OCI-LY3 (cell line): Measurements from ENCODE around the gene TIGIT.

Source experiments
- H2AFZ ChIP-seq: fragments of 200-600, 300-600 bp; shearing (Covaris generic); 2 replicates; pipeline ENCODE4 v1.6.0; 2014; ENCODE audit warnings: antibody characterized with exemption, low read depth, low read length
- H3K27ac ChIP-seq: fragments of 200-600, 300-600 bp; sonication (generic); 2 replicates; pipeline ENCODE4 v1.5.1; 2014; ENCODE audit warnings: mild to moderate bottlenecking, low read length, moderate library complexity, mixed read lengths
- H3K27me3 ChIP-seq: fragments of 200-600, 300-600 bp; sonication (generic); 2 replicates; pipeline ENCODE4 v1.6.1; 2014; ENCODE audit warnings: low read depth, low read length, mixed read lengths
- H3K36me3 ChIP-seq: fragments of 200-600, 300-600 bp; sonication (generic); replicated peaks from 2 replicates; pipeline ENCODE3; 2014; ENCODE audit warnings: low read depth, low read length, mixed read lengths
- H3K4me1 ChIP-seq: fragments of 300-600, 200-600 bp; sonication (generic); 2 replicates; pipeline ENCODE4 v1.6.1; 2014; ENCODE audit warnings: low read length, mixed read lengths
- H3K4me2 ChIP-seq: fragments of 200-600, 300-600 bp; sonication (generic); 2 replicates; pipeline ENCODE4 v1.6.1; 2014; ENCODE audit warnings: low read length, mixed read lengths
- H3K4me3 ChIP-seq: fragments of 300-600, 200-600 bp; sonication (generic); 2 replicates; pipeline ENCODE4 v1.5.1; 2014; ENCODE audit warnings: antibody characterized with exemption, mild to moderate bottlenecking, low read length, moderate library complexity
- H3K79me2 ChIP-seq: fragments of 300-600, 200-600 bp; shearing (Covaris generic); 2 replicates; pipeline ENCODE4 v1.6.1; 2014; ENCODE audit warnings: mild to moderate bottlenecking, low read length, mixed read lengths
- H3K9ac ChIP-seq: fragments of 300-600, 200-600 bp; shearing (Covaris generic); 2 replicates; pipeline ENCODE4 v1.6.0; 2014; ENCODE audit warnings: mild to moderate bottlenecking, low read length, moderate library complexity
- H3K9me3 ChIP-seq: fragments of 200-600, 300-600 bp; shearing (Covaris generic); 2 replicates; pipeline ENCODE4 v1.6.1; 2014; ENCODE audit warnings: low read length, mixed read lengths; ENCODE audit not compliant: insufficient read depth
- H4K20me1 ChIP-seq: fragments of 200-600, 300-600 bp; sonication (generic); 2 replicates; pipeline ENCODE4 v1.6.1; 2016; ENCODE audit warnings: low read length, mixed read lengths; ENCODE audit not compliant: insufficient read depth
- EZH2phosphoT487 ChIP-seq: fragments of 200-600 bp; shearing (Covaris generic); IDR thresholded peaks from 2 replicates; pipeline ENCODE4 v1.6.1; 2018; ENCODE audit warnings: antibody characterized with exemption, mixed run types, low read depth
- TF ChIP-seq, protein P1 (sequence below): fragments of 200-600, 300-600 bp; sonication (generic); IDR thresholded peaks from 2 replicates; pipeline ENCODE4 v1.5.1; 2014; ENCODE audit warnings: antibody characterized with exemption, low read length, low read depth

TIGIT gene

DNA sequence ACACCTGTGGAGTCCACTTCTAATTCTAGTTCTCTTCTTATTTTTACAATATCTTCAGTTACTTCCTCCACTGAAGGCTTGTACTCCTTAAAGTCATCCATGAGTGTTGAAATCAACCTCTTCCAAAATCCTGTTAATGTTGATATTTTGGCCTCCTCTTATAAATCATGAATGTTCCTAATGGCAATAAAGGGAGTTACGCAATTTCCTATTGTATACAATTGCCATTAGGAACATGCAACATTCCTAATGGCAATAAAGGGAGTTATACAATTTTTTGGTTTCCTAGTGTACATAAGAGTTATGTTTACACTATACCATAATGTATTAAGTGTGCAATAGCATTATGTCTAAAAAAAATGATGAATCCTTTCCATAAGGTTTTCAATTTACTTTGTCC lies 9.2 kb upstream of the TIGIT start:
- H3K4me3 ChIP-seq: no peak overlapping the region
- no peaks in the 10 kb centered on the region for H3K79me2 ChIP-seq
- H3K36me3 ChIP-seq: peaks cover 9% of the 10 kb centered on the region
- TF ChIP-seq, protein P1, sequence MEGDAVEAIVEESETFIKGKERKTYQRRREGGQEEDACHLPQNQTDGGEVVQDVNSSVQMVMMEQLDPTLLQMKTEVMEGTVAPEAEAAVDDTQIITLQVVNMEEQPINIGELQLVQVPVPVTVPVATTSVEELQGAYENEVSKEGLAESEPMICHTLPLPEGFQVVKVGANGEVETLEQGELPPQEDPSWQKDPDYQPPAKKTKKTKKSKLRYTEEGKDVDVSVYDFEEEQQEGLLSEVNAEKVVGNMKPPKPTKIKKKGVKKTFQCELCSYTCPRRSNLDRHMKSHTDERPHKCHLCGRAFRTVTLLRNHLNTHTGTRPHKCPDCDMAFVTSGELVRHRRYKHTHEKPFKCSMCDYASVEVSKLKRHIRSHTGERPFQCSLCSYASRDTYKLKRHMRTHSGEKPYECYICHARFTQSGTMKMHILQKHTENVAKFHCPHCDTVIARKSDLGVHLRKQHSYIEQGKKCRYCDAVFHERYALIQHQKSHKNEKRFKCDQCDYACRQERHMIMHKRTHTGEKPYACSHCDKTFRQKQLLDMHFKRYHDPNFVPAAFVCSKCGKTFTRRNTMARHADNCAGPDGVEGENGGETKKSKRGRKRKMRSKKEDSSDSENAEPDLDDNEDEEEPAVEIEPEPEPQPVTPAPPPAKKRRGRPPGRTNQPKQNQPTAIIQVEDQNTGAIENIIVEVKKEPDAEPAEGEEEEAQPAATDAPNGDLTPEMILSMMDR: no peak
- no peak for TF ChIP-seq EZH2phosphoT487
- H2AFZ ChIP-seq: no peak overlapping the region
- H3K9me3 ChIP-seq: no peaks in the 10 kb centered on the region
- peaks cover 25% of the 10 kb centered on the region for H3K4me1 ChIP-seq
- H3K4me2 ChIP-seq: no peak overlapping the region
- H4K20me1 ChIP-seq: no peaks in the 10 kb centered on the region
- H3K27me3 ChIP-seq: no peaks in the 10 kb centered on the region
- no peak overlapping the region for H3K9ac ChIP-seq
- no peak overlapping the region for H3K27ac ChIP-seq

DNA sequence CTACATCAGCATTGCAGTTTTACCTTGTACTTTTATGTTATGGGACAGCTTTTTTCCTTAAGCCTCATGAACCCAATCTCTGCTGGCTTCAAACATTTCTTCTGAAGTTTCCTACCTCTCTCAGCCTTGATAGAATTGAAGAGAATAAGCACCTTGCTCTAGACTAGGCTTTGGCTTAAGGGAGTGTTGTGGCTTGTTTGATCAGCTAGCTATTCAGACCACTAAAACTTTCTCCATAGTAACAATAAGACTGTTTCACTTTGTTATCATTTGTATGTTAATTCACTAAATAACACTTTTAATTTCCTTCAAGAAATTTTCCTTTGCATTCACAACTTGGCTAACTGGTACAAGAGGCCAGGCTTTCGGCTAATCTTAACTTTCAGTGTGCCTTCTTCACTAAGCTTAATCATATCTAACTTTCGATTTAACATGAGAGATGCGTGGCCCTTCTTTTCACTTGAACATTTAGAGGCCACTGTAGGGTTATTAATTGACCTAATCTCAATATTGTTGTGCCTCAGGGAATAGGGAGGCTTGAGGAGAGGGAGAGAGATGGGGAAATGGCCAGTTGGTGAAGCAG lies 8.1 kb upstream of the TIGIT start:
- H3K36me3 ChIP-seq: peaks cover 9% of the 10 kb centered on the region
- no peaks in the 10 kb centered on the region for H3K27me3 ChIP-seq
- H3K79me2 ChIP-seq: no peaks in the 10 kb centered on the region
- no peaks in the 10 kb centered on the region for H4K20me1 ChIP-seq
- H3K4me1 ChIP-seq: peaks cover 36% of the 10 kb centered on the region
- TF ChIP-seq, protein P1: no peak
- no peak for TF ChIP-seq EZH2phosphoT487
- peak overlapping the region; percentile 56 for H3K4me2 ChIP-seq
- H2AFZ ChIP-seq: peak overlapping the region; percentile 37
- H3K9ac ChIP-seq: peak overlapping the region; percentile 27; the same call in 1 of the 2 replicates
- H3K9me3 ChIP-seq: no peaks in the 10 kb centered on the region
- peak overlapping the region; percentile 50 for H3K27ac ChIP-seq
- peak overlapping the region; percentile 31 for H3K4me3 ChIP-seq

- Histone ChIP-seq H3K27ac (peak overlapping the region; percentile 50), H3K27me3 (no peaks in the 10 kb centered on the region), H4K20me1 (no peaks in the 10 kb centered on the region), H3K4me1 (peaks cover 41% of the 10 kb centered on the region), H3K79me2 (no peaks in the 10 kb centered on the region), H3K9ac (peak overlapping the region; percentile 27; the same call in 1 of the 2 replicates), H3K4me3 (peak overlapping the region; percentile 31), H3K4me2 (peak overlapping the region; percentile 56), H2AFZ (peak overlapping the region; percentile 37), H3K36me3 (peaks cover 9% of the 10 kb centered on the region), H3K9me3 (no peaks in the 10 kb centered on the region)
- no peak for TF ChIP-seq EZH2phosphoT487
- TF ChIP-seq, protein P1: no peak
Observed at GRCh38 chr3:114286266-114286665, 7.6 kb upstream of the TIGIT start.

DNA sequence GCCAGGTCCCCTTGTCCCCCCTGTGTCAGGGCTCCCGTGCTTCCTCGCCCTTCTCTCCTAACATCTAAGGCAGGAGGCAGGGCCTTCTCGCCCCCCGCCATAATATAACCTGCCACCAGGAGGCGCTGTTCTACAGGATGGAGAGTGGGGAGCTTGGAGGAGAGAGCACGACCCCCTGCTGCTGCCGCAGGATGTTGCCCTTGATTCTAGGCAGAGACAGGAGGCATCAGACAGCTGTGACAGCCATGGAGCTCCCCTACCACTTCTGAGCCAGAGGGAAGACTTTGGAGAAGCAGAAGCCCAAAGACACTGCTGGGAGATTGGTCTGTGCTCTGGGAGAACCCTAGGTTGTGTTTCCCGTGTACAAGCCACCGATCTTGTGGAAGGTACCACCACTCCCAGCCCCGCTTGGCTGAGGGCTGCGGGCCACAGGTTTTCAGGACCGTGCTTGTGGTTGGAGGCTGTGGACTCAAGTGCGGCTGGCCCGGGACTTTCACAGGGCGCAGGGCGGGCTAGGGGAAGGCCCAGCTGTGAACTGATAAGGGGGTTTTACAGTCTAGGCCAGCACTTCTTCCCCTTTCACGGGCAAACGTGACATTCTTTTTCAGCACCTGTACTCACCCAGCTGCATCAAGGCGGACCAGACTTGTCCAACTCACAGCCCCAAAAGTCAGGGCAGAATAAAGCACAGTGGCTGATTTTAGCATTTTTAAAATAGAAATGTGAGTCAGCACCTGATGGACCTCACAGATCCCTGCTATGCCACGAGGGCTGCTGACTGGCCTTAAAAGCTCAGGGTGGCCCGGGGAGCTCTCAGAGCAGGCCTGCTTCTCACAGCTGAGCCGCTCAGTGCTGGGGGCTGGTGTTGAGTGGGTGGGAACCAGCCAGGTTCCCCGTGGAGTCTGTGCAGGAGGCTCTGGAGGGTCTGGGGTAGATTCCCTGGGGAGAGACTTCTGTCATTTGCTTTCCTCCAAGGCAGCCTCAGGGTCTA lies 2.6 kb upstream of the TIGIT start:
- H3K27ac ChIP-seq: peak overlapping the region; percentile 96
- H3K9ac ChIP-seq: peak overlapping the region; percentile 67
- H2AFZ ChIP-seq: peak overlapping the region; percentile 68; the same call in 1 of the 2 replicates
- H4K20me1 ChIP-seq: no peaks in the 10 kb centered on the region
- H3K4me2 ChIP-seq: peak overlapping the region; percentile 70
- H3K79me2 ChIP-seq: no peaks in the 10 kb centered on the region
- H3K36me3 ChIP-seq: no peaks in the 10 kb centered on the region
- no peak for TF ChIP-seq EZH2phosphoT487
- TF ChIP-seq, protein P1: peak; percentile 96
- peaks cover 61% of the 10 kb centered on the region for H3K4me1 ChIP-seq
- no peaks in the 10 kb centered on the region for H3K9me3 ChIP-seq
- no peaks in the 10 kb centered on the region for H3K27me3 ChIP-seq
- H3K4me3 ChIP-seq: peak overlapping the region; percentile 61
